ENCODE data around the gene NHSL1.

- no peak for TF ChIP-seq CTCF (IDR thresholded peaks at IDR 0.05 in 2 of 3, conservative IDR thresholded peaks at IDR 0.05 in 1 of 3; ENCODE audit: insufficient read depth in 2 of 3, low read depth in 1 of 3, low read length in 3 of 3)
- TF ChIP-seq, protein P1, sequence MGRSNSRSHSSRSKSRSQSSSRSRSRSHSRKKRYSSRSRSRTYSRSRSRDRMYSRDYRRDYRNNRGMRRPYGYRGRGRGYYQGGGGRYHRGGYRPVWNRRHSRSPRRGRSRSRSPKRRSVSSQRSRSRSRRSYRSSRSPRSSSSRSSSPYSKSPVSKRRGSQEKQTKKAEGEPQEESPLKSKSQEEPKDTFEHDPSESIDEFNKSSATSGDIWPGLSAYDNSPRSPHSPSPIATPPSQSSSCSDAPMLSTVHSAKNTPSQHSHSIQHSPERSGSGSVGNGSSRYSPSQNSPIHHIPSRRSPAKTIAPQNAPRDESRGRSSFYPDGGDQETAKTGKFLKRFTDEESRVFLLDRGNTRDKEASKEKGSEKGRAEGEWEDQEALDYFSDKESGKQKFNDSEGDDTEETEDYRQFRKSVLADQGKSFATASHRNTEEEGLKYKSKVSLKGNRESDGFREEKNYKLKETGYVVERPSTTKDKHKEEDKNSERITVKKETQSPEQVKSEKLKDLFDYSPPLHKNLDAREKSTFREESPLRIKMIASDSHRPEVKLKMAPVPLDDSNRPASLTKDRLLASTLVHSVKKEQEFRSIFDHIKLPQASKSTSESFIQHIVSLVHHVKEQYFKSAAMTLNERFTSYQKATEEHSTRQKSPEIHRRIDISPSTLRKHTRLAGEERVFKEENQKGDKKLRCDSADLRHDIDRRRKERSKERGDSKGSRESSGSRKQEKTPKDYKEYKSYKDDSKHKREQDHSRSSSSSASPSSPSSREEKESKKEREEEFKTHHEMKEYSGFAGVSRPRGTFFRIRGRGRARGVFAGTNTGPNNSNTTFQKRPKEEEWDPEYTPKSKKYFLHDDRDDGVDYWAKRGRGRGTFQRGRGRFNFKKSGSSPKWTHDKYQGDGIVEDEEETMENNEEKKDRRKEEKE (IDR thresholded peaks at IDR 0.05; ENCODE audit: borderline replicate concordance in 1 of 2, control insufficient read depth in 1 of 2, low read depth in 2 of 2, low read length in 1 of 2) = no peak
- TF ChIP-seq ZBTB17 (CRISPR knock-in tag; IDR thresholded peaks at IDR 0.05) = no peak
- no peak for TF ChIP-seq ZNF79 (CRISPR knock-in tag; IDR thresholded peaks at IDR 0.05; ENCODE audit: low read depth)
- no peak for TF ChIP-seq EZH2 (IDR thresholded peaks at IDR 0.05; ENCODE audit: borderline replicate concordance, low read depth, low read length)
- TF ChIP-seq ZNF274 (IDR thresholded peaks at IDR 0.05; ENCODE audit: borderline replicate concordance, low read depth, low read length) = no peak
- no peak for TF ChIP-seq NRF1 (conservative IDR thresholded peaks at IDR 0.05 in 1 of 2, IDR thresholded peaks at IDR 0.05 in 1 of 2)
- TF ChIP-seq POLR2AphosphoS5 (IDR thresholded peaks at IDR 0.05; ENCODE audit: control insufficient read depth, insufficient read depth, low read depth, low read length) = no peak
Observed at GRCh38 chr6:138497286-138497685, 2.0 kb downstream of the NHSL1 start.

Measured in K562 (cell line).